ENCODE measurements around the gene PAFAH1B2. TPM values are rescaled to one million over a fixed set of nuclear protein-coding genes. Genes with fewer than 3 reads are reported as not detected.

Gene PAFAH1B2
- total RNA-seq, 1 donor from 2014 or later = 226 TPM

- TF ChIP-seq CTCF (IDR thresholded peaks at IDR 0.05; ENCODE audit: insufficient read depth, low read length, severe bottlenecking) = no peak
- FAIRE-seq (no peak), DNase-seq (ENCODE audit: low read depth) (no peak)
- Histone ChIP-seq H3K27me3 (ENCODE audit: control insufficient read depth, insufficient read depth, low read length) (no peaks in the 10 kb centered on the region), H3K36me3 (ENCODE audit: control insufficient read depth, insufficient read depth, low read length) (peaks cover 44% of the 10 kb centered on the region), H3K4me3 (ENCODE audit: low read depth, low read length) (no peak overlapping the region)
These were observed 75.4 kb downstream of the PAFAH1B2 start for GRCh38 chr11:117219455-117219854.

- Histone ChIP-seq H3K27me3 (ENCODE audit: control insufficient read depth, insufficient read depth, low read length) (no peaks in the 10 kb centered on the region), H3K36me3 (ENCODE audit: control insufficient read depth, insufficient read depth, low read length) (peaks cover 45% of the 10 kb centered on the region), H3K4me3 (ENCODE audit: low read depth, low read length) (no peak overlapping the region)
- no peak for TF ChIP-seq CTCF (IDR thresholded peaks at IDR 0.05; ENCODE audit: insufficient read depth, low read length, severe bottlenecking)
- DNase-seq (ENCODE audit: low read depth) (no peak), FAIRE-seq (no peak)
These were observed 75.9 kb downstream of the PAFAH1B2 start for GRCh38 chr11:117219995-117220394.

- no peak for DNase-seq (ENCODE audit: low read depth)
- H3K4me3 ChIP-seq (ENCODE audit: low read depth, low read length) = no peak overlapping the region
- no peak for TF ChIP-seq CTCF (IDR thresholded peaks at IDR 0.05; ENCODE audit: insufficient read depth, low read length, severe bottlenecking)
- FAIRE-seq = no peak
- no peaks in the 10 kb centered on the region for H3K27me3 ChIP-seq (ENCODE audit: control insufficient read depth, insufficient read depth, low read length)
- H3K36me3 ChIP-seq (ENCODE audit: control insufficient read depth, insufficient read depth, low read length) = peaks cover 45% of the 10 kb centered on the region
These were observed 76.5 kb downstream of the PAFAH1B2 start for GRCh38 chr11:117220568-117220967.

- FAIRE-seq (peak; percentile 43), DNase-seq (ENCODE audit: low read depth) (no peak)
- H3K27me3 ChIP-seq (ENCODE audit: control insufficient read depth, insufficient read depth, low read length) = no peaks in the 10 kb centered on the region
- no peak overlapping the region for H3K4me3 ChIP-seq (ENCODE audit: low read depth, low read length)
- no peak for TF ChIP-seq CTCF (IDR thresholded peaks at IDR 0.05; ENCODE audit: insufficient read depth, low read length, severe bottlenecking)
- peaks cover 49% of the 10 kb centered on the region for H3K36me3 ChIP-seq (ENCODE audit: control insufficient read depth, insufficient read depth, low read length)
These were observed 77.1 kb downstream of the PAFAH1B2 start for GRCh38 chr11:117220999-117221774.

GRCh38 chr11:117221775-117222517 is 77.9 kb downstream of the PAFAH1B2 start:
- DNase-seq (ENCODE audit: low read depth) (peak; percentile 27), FAIRE-seq (peak; percentile 23)
- H3K4me3 ChIP-seq (ENCODE audit: low read depth, low read length) = no peak overlapping the region
- TF ChIP-seq CTCF (IDR thresholded peaks at IDR 0.05; ENCODE audit: insufficient read depth, low read length, severe bottlenecking) = no peak
- H3K27me3 ChIP-seq (ENCODE audit: control insufficient read depth, insufficient read depth, low read length) = no peaks in the 10 kb centered on the region
- H3K36me3 ChIP-seq (ENCODE audit: control insufficient read depth, insufficient read depth, low read length) = peaks cover 50% of the 10 kb centered on the region
